ENCODE results near the gene SERPINA12.

DNA sequence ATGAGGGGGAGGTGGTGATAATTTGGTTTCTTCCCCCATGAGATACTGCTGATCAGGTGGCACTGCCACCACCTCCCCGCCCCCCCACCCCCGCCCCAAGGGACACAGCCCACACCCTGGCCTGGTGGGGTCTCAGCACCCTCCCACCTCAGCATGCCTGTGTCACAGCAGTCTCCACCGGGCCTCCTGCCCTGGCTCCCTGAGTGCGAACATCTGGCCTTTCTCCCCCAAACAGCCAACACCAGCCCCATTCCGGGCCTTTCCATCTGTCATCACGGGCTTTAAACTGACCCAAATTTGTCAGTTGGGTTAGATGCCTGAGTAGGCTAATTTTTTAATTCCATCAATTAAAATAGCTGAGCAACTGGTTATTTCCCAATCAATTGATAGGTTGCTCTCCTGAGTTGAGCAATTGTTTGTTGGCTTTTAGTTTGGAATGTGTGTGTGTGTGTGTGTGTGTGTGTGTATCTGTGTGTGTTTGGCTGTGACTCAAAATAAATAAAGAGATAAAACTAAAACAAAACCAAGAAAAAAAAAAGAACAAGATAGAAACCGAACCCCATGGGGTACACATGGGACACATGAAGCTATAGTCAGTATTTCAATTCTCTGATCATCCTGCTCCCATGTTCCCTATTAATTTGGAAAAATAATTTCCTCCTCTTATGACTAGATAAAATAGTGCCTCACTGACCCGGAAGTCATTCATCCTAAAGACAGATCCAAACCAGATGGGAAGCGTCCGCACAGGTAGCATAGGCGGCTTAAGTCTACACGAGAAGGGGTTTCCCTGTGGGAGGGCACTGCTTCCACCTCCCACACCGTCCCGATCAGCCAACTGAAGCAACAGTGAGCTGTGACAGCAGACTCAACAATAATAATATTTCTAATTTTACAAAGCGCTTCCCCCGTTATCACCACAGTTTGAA is 7.4 kb downstream of the SERPINA12 start:
- TF ChIP-seq RAD21 (conservative IDR thresholded peaks at IDR 0.05) (no peak), EZH2 (IDR thresholded peaks at IDR 0.05; ENCODE audit: borderline replicate concordance, insufficient read depth, low read length, poor library complexity, severe bottlenecking) (no peak), REST (IDR thresholded peaks at IDR 0.05; ENCODE audit: borderline replicate concordance) (no peak)

All from neural cell (in vitro differentiated cells).